Stimulated activated naive CD8-positive, alpha-beta T cell treated with anti-CD3 and anti-CD28 coated beads, Interleukin-15, Interleukin-2, amounts not matched to agents 100 U/mL and 50 U/mL, for 24 hours (primary cell): ENCODE results near the gene FADS2.
A peak's percentile ranks its signal among the peaks of the same experiment; 100 is the strongest.

ENCODE experiments used
- ATAC-seq: fragments of 150-1000 bp; cut with Tn5 transposase; one replicate; pipeline ENCODE4 v1.10.0; 2021
- DNase-seq: peaks from one replicate; pipeline ENCODE4 v3.0.0; 2021

The FADS2 gene

DNA sequence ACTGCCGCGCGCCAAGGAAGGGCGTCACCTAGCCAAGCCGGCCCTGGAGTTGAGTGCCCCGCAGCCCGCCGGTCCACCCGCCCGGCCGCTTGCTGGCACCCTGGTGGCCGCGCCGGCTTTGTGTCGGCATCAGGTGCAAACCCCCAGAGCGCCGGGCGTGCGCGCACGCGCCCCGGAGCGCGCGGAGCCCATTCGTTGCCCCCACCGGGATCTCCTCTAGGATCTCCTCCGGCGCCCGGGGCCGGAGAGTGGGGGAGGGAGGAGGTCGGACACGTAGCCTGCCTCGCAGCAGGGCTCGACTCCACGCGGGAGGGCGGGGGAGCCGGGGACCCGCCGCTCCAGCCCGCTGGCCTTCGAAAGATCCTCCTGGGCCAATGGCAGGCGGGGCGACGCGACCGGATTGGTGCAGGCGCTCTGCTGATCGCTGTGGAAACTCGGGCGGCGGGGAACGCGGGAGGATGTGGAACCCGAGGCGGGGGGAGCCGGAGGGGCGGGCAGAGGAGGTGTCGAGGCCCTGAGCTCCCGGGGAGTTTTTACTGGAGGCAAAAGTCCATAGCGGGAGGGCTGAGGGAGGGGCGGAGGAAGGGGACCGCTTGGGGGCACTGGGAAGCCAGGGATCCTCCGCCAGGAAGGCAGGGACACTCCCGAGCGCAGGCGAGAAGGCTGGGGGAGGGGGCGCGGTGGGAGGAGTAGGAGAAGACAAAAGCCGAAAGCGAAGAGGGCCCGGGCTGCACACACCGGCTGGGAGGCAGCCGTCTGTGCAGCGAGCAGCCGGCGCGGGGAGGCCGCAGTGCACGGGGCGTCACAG is at the start of gene FADS2:
Gene FADS2, plus strand, starts transcription at position 730 of the 808 bp plus-strand sequence. CDS start 91 bp downstream, outside the sequence.
- DNase-seq = peak; percentile 85
- peak; percentile 82 for ATAC-seq

DNA sequence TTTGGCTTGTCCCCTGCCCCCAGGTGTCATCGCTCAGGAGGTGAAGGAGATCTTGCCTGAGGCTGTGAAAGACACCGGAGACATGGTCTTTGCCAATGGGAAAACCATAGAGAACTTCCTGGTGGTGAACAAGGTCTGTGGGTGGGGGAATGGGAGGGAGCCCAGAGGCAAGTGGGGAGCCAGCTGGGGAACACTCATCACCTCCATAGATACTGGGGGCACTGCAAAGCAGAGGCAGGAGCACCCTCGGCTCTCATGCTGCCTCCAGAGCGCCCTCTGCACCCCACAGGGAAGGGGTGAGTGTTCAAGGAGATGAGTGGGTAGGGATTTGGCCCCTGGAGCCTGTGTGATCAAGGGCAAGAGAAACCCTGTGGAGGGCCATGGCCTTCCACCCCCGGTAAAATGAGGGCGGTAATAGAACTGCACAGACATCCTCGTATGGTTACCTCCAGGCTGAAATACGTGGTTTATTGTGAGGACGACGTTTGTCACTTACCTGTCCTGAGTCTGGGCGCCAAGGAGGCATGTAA is 49.7 kb upstream of the FADS2 start:
- no peak for DNase-seq
- no peak for ATAC-seq

DNA sequence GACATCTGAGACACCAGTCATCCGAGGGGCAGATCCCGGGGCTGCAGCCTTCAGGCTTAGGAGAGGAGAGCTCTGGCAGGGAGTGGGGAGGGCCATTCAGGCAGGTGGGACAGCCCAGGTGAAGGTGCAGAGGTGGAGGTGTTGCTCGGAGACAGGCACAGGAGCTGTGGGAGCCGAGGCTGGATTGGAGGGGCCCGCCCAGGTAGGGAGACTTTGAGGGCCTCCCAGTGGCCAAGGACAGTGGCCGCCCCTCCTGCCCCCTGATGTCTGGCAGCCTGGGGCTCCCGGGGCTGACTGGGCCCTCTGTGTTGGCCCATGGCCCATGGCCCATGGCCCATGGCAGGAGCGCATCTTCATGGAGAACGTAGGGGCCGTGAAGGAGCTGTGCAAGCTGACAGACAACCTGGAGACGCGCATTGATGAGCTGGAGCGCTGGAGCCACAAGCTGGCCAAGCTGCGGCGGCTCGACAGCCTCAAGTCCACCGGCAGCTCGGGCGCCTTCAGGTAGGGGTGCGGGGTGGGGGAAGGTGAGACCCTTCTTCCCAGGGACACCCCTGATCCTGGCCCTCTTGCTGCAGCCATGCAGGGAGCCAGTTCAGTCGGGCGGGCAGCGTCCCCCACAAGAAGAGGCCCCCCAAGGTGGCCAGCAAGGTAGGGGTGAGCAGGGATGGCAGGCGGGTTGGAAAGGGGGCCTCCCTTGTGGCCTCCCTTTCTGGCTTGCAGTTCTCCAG is 49.0 kb upstream of the FADS2 start:
- ATAC-seq (no peak), DNase-seq (no peak)

DNA sequence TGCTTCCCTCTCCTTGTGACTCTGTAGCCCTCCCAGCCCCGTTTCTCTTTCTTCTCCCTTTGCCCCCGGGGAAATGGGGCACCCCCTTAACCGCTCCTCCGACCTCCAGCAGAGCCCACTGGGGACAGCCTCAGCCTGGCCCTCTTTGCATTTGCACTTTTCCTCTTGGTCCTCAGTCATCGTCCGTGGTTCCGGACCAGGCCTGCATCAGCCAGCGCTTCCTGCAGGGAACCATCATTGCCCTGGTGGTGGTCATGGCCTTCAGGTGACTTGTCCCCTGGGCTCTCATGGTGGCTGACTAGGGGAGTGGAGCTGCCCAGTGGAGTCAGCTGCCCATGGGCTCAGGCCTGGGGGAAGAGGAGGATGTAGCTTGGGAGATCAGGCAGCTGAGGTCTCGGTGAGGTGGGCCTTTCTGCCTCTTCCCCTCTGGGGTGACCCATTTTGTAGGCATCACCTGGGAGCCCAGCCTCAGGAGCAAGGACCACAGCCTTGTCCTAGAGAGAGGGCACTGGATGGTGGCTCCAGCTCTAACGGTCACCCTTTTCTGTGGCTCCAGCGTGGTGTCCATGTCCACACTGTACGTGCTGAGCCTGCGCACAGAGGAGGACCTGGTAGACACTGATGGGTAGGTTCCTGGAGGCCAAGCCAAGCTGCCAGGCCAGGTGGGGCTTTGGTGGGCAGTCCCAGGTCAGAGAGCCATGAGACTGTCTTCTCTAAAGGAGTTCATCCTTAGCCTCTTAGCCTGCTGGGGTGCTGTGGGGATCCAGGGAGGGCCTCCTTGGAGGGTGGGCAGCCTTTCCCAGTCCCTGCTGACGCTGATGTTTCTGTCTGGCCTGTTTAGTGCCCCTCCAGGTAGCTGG is 48.2 kb upstream of the FADS2 start:
- no peak for ATAC-seq

DNA sequence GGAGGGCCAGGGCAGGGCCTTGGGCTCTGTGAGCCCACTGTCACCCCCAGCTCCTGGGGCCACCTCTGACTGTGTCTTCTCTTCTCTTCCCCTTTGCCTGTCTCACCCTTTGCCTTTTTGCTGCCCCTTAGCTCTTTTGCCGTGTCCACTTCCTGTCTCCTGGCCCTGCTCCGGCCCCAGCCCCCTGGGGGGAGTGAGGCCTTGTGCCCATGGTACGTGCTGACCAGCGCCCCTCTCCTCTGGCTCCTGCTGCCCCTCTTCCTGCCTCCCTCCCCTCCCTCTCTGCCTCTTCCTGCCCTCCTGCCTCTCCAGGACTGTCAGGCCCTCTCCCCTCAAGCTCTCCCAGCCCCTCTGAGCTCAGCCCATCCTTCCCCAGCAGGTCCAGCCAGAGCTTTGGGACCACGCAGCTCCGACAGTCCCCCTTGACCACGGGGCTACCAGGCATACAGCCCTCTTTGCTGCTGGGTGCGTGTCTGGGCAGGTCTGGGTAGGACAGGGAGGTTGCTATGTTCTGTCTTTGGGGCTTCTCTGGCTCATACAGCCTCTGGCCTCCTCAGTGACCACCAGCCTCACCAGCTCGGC is 47.4 kb upstream of the FADS2 start:
- DNase-seq (no peak), ATAC-seq (no peak)

More for the DNA sequence above, 48.2 kb upstream of the FADS2 start:
- DNase-seq = no peak

DNA sequence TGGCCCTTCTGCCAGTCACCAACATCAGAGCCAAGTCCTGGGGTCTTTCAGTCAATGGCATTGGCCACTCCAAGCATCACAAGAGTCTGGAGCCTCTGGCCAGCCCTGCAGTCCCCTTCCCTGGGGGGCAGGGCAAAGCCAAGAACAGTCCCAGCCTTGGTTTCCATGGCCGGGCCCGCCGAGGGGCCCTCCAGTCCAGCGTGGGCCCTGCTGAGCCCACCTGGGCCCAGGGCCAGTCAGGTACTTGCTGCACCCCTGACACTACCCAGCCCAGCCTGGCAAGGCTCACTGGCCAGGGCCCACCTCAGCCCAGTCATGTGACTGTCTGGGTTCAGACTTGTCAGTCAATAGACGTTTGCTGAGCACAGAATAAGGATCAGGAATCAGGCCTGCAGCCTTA is 46.5 kb upstream of the FADS2 start:
- no peak for DNase-seq
- ATAC-seq = no peak

DNA sequence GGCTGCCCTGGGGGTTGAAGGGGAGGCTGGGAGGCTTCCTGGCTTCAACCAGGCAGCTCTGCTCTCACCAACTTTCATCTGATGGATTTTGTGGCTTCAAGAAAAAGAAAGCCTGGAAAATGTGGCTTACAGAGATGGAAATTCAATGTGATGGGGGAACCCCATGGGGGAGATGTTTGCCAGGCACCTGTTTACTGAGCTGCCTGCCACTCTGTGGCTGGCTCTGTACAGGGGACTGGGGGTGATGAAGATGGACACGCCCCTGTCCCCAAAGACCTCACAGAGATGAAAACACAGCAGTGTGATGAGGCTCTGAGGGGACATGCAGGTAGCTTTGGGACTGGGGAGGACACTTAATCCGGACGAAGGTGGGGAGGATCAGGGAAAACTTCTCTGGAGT is 45.8 kb upstream of the FADS2 start:
- ATAC-seq (no peak), DNase-seq (no peak)

DNA sequence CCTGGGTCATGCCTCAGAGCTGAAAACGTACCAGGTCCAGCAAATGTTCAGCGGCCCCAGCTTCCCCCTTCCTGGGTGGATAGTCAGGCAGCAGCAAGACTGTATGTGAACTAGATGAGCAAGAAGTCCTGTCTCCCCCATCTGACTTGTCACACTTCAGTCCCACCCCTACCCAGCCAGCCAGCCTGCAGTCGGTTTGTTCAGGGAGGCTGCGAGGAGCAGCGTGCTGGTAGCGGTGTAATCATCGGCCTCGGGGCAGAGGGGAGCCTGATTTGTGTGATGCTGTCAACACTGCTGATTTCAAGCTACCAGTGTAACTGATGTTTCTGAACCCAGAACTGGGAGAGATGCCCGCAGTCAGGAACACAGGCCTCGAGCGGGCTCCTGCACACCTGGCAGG is 45.3 kb upstream of the FADS2 start:
- DNase-seq (no peak), ATAC-seq (no peak)

DNA sequence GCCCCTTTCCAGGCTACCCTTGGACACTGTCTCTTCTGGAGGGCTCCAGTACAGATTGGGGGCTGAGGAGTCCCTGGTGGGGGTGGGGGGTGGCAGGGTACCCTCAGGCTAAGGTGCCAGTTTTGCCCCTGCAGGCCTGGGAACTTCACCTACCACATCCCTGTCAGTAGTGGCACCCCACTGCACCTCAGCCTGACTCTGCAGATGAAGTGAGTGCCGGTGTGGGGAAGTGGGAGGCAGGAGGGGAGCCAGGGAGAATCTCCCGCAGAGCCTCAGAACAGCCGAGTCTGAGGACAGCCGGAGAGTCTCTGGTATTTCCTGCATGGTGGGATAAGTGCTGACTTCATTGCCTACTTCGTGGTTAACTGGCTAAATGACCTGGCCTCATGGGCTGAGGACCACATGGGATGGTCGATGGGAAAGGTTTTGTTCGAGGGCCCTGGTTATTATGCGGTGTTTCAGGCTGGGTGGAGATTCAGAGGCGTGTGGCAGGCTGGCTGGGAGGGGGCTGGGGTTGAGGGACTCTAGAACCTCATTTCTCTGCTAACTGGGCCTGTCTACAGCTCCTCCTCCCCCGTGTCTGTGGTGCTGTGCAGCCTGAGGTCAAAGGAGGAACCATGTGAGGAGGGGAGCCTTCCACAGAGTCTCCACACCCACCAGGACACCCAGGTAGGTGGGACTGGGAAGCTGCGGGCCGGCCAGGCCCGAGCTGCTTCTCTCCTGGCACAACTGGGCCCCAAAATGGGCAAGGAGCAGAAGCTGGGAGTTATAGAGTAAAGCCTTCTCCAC is 44.2 kb upstream of the FADS2 start:
- ATAC-seq = no peak
- DNase-seq = no peak

DNA sequence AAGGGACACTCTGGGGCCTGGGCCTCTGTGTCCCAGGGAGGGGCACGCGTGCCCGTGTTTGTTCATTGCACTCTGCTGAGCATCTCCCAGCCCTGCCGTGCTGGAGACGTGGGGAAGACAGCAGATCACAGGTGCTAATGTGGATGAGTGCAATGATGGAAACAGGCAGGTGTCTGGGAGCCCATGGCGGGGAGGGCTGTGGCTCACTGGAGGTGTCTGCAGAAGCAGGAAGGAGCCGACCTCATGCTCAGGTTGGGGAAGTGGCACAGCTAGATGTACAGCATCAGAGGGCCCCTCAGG is 43.6 kb upstream of the FADS2 start:
- DNase-seq (no peak), ATAC-seq (no peak)

DNA sequence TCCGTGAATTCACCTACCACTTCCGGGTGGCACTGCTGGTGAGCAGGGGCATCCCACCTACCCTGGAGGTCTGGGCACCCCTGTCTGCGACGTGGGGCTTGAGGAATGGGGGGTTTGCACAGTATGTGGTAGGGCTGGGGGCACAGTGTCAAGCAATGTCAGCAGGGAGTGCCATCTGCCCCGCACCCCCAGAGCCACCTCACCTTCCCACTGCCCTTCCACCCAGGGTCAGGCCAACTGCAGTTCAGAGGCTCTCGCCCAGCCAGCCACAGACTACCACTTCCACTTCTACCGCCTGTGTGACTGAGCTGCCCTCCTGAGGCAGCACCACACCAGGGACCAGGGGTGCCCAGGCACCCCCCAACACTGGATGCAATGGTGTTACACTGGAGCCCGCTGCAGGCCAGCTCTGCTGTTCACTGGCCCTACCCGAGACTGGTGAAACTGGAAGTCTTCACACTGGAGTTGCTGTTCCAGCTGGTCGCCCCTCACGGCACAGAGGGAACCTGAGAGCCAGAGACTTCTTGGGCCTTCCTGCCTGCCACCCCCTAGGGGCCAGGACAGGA is 42.2 kb upstream of the FADS2 start:
- DNase-seq = no peak
- no peak for ATAC-seq

DNA sequence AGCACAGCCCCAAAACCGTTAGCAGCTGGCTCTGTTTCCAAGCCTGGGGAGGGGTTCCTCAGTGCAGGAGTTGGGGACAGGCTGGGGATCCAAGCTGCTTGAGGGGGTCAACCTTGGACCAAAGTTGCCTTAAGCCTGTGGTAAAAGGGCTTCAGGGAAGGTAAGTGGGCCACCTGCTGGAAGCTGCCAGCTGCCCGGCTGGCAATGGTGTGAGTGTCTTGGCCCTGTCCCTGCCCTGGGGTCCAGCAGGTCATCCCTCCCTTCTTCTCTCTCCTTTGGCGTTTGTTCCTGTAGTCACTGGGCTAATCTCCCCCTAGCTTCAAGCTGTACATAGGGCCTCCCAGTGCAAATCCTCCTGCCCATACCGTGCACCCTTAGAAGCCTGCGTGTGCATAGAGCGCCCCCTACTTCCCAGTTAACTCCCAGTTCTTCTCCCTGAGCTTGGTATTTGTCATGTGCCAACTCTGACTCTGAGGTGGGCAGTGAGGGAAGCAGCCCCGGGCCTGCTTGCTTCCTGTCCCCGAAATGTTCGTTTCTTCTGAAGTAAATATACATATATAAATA is 40.1 kb upstream of the FADS2 start:
- no peak for DNase-seq

DNA sequence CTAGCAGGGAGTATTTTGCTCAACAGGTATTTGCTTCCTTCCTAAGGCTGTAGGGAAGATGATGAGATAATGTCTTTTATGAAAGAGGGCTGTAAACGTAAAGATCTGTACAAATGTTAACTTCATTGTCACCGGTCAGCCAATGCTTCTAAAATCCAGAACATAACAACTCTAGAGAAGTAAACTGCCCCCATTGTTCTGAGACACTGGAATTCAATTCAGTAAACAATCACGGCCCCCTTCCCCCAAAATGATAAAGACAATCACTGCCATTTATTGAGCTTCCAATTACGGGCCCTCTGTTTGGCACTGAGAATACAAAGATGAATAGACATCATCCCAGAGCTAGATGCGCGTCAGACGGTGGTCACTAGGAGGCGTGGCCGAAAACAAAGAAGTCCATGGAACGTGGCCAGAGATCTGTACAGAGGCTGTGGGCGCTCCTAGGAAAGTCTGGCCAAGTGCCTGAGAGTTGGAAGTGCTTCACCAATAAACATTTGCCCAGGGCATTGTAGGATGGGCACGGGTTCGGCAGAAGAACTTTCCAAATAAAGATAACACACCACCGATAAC is 36.3 kb upstream of the FADS2 start:
- DNase-seq (peak; percentile 60), ATAC-seq (peak; percentile 41)

More for the DNA sequence above, 40.1 kb upstream of the FADS2 start:
- no peak for ATAC-seq

DNA sequence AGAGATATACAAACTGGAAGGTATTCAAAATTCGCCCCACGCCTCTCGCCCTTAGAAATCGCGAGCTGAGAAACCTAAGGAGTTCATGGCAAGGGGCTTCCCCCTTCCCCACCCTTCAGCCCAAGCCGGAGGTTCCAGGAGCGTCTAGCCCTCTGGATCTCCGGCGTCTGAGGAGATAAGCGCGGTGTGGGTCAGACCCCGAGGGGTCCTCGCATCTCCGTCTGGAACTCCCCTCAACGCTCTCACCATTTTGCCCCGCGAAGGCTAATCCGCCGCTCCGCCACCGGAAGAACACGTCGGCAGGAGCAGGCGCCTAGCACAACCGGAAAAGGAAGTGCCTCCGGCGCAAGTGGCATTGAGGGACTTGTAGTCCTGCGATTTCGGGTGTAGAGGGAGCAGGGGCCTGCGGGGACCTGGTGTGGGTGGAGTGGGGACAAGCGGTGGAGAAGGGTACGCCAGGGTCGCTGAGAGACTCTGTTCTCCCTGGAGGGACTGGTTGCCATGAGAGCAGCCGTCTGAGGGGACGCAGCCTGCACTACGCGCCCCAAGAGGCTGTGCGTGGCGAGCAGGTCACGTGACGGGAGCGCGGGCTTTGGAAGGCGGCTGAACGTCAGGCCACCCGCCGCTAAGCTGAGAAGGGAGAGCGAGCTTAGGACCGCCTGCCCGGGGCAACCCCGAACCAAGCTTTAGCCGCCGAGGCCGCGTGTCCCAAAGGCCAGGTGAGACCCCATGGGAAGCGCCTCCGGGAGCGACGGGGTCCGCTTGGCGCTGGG is 35.6 kb upstream of the FADS2 start, which contains the start of the genes FEN1 and TMEM258:
Gene FEN1, plus strand, starts transcription at position 602 of the 773 bp plus-strand sequence. CDS start 2,451 bp downstream, outside the sequence.
Gene TMEM258, minus strand, starts transcription at position 290 of the 773 bp plus-strand sequence. Its CDS starts 41 bp downstream, at position 249.
- ATAC-seq (peak; percentile 91), DNase-seq (peak; percentile 91)

DNA sequence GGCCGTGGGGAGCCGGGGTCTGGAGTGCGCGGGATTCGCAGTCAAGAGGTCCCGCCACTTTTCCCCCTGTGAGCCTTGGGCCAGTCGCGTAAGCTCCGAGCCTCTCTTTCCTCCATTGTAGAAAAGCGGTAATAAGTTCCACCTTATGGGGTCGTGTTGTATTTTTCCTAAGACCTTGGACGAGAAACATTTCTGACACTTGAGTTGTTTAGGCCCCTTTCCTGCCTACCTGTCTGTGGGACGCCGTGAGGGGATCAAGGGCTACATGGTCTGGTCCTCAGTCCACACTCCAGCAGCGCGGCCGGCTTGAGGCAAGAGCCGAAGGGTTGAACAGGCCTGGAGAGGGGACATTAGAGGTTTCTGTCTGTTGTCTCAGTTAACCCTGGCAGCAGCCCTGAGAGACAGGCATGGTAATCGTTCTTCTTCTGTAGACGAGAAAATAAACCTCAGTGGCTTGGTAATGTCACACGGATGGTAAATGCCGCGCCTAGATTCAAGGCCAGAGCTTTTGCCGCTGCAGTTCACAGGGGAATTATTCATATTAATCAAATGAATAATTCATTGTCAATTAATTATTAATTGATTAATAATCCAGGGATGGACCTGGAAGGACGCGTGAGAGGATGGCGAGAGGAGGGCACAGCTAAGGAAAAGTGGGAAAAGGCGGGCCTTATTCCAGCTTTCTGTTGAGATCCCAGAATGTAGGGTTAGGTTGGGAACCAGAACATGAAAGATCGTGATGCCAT is 34.8 kb upstream of the FADS2 start:
- peak; percentile 25 for ATAC-seq
- peak; percentile 23 for DNase-seq

DNA sequence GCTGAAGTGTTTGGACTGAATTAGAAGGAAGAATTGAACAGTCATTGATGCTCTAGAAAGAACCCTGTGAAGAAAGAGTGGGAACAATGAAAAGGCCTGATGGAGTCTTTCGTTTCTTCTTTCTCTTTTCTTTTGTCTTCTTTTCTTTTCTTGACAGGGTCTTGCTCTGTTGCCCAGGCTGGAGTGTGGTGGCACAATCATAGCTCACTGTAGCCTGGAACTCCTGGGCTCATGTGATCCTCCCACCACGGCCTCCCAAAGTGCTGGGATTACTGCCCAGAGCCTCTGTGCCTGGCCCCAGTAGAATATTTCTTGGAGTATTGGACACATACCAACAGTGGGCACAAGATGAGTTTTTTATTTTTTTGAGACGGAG is 34.3 kb upstream of the FADS2 start:
- ATAC-seq = no peak
- no peak for DNase-seq

DNA sequence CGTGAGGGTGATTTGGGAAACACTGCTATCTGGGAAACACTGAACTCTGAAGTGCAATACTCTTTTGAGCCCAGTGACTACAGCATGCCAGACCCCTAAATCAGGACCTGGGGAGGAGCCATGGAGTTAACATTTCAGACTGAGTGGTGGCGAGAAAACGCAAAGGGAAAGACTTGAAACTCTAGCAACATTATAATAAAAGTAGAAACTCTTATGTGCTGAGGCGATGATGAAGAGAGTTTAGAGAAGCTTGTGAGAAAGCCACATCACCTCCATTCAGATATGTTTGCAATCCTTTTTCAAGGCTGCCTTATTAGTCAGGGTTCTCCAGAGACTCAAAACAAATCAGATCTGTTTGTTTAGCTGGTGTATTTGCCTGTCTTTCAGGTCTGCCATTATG is 33.5 kb upstream of the FADS2 start:
- ATAC-seq (no peak), DNase-seq (no peak)

DNA sequence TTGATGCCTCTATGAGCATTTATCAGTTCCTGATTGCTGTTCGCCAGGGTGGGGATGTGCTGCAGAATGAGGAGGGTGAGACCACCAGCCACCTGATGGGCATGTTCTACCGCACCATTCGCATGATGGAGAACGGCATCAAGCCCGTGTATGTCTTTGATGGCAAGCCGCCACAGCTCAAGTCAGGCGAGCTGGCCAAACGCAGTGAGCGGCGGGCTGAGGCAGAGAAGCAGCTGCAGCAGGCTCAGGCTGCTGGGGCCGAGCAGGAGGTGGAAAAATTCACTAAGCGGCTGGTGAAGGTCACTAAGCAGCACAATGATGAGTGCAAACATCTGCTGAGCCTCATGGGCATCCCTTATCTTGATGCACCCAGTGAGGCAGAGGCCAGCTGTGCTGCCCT is 32.6 kb upstream of the FADS2 start:
- DNase-seq = no peak
- no peak for ATAC-seq
